Measurements from ENCODE around the gene TMEM151B. TPM values are rescaled to one million over a fixed set of nuclear protein-coding genes. Genes with fewer than 3 reads are reported as not detected.
"Not testable (repeated sequence)": the region's sequence is repeated elsewhere in the genome, so short reads cannot be mapped to it uniquely, and the experiment has no call there.

Gene TMEM151B
- total RNA-seq, 1 experiment from 2014 or later: 1.5 TPM

DNA sequence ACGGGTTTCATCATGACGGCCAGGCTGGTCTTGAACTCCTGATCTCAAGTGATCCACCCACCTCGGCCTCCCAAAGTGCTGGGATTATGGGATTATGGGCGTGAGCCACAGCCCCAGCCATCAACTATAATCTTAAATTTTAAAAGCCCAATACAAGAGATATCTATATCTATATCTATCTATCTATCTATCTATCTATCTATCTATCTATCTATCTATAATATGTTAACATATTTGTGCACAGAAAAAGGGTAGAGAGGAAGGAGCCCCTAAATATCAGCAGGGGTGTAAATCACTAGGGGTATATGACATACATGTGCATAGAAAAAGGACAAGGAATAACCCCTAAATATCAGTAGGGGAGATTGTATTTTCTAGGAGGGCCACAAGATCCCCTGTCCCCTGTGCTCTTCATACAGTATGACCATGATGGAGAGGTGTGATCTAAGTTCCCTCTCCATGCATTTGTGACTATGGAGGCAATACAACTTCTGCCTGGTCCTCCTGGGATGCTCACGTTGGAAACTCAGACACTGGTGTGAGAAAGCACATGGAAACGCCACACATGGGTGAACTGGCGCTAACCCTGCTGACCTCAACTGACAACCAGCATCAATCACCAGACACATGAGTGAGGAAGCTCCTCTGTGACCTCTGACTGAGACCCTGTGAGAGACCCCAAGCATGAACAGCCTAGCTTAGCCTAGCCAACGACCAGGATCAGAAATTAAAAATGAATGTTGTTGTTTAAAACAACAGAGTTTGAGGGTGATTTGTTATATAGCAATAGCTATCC, 71.0 kb downstream of the TMEM151B start:
- Histone ChIP-seq H3K9me3 (replicated peaks) (no peaks in the 10 kb centered on the region), H3K36me3 (no peaks in the 10 kb centered on the region), H3K27ac (no peak overlapping the region), H3K4me3 (no peak overlapping the region), H3K4me1 (no peaks in the 10 kb centered on the region), H3K27me3 (0 out of 2 replicates have a peak, but pooled peaks cover 4% of the 10 kb centered on the region)
- DNase-seq: no peak

- 0 out of 2 replicates have a peak, but pooled peaks cover 4% of the 10 kb centered on the region for H3K27me3 ChIP-seq
- H3K4me1 ChIP-seq: no peaks in the 10 kb centered on the region
- no peaks in the 10 kb centered on the region for H3K36me3 ChIP-seq
- peak overlapping the region; percentile 27; the same call in 1 of the 2 replicates for H3K4me3 ChIP-seq
- DNase-seq: no peak
- no peak overlapping the region for H3K27ac ChIP-seq
- peaks cover 3% of the 10 kb centered on the region; the same call in 1 of the 2 replicates for H3K9me3 ChIP-seq (replicated peaks)
Observed at GRCh38 chr6:44342052-44342451, 71.8 kb downstream of the TMEM151B start.

DNA sequence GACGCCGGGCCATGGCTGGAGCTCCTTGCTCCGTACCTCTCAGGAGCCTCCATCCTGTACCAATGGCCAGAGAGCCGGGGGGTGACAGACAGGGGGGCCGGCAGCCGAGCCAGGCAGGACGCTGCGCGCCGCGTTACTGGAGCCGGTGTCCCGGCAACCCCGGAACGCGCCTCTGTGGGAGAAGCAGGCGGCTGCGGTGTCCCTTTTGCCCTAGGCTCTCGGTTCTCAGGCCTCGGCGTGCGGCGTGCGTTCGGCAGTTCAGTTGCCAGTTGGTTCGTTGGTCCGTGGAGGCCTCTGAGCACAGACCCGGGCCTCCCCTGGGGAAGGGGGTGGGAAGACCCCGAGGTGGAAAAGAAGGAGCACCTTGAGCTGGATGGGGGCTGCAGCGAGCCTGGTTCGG, 72.2 kb downstream of the TMEM151B start, which contains the start of gene SPATS1:
TSS of gene SPATS1 (plus strand) at position 162 of the 400 bp plus-strand sequence. CDS start 446 bp downstream, outside the sequence.
- DNase-seq: peak; percentile 11 to 24
- H3K9me3 ChIP-seq (replicated peaks): peaks cover 3% of the 10 kb centered on the region; the same call in 1 of the 2 replicates
- peak within 1 kb of the TSS; percentile 27 for H3K4me3 ChIP-seq
- no peaks in the 10 kb centered on the region for H3K36me3 ChIP-seq
- H3K4me1 ChIP-seq: no peaks in the 10 kb centered on the region
- H3K27ac ChIP-seq: no peak within 1 kb of the TSS
- 0 out of 2 replicates have a peak, but pooled peaks cover 4% of the 10 kb centered on the region for H3K27me3 ChIP-seq

GRCh38 chr6:44346818-44347217, 76.6 kb downstream of the TMEM151B start:
- not testable (repeated sequence) for H3K4me1 ChIP-seq; DNase-seq; H3K27ac ChIP-seq; H3K9me3 ChIP-seq (replicated peaks); H3K36me3 ChIP-seq; H3K27me3 ChIP-seq; H3K4me3 ChIP-seq

- no peak overlapping the region for H3K4me3 ChIP-seq
- no peaks in the 10 kb centered on the region for H3K27me3 ChIP-seq
- DNase-seq: no peak
- H3K27ac ChIP-seq: no peak overlapping the region
- no peaks in the 10 kb centered on the region for H3K36me3 ChIP-seq
- H3K9me3 ChIP-seq (replicated peaks): peaks cover 3% of the 10 kb centered on the region; the same call in 1 of the 2 replicates
- H3K4me1 ChIP-seq: no peaks in the 10 kb centered on the region
Observed at GRCh38 chr6:44349904-44350649, 79.8 kb downstream of the TMEM151B start.

GRCh38 chr6:44350650-44350994, 80.4 kb downstream of the TMEM151B start:
- H3K36me3 ChIP-seq; DNase-seq; H3K4me1 ChIP-seq; H3K4me3 ChIP-seq; H3K27ac ChIP-seq; H3K9me3 ChIP-seq (replicated peaks); H3K27me3 ChIP-seq: not testable (repeated sequence)

DNA sequence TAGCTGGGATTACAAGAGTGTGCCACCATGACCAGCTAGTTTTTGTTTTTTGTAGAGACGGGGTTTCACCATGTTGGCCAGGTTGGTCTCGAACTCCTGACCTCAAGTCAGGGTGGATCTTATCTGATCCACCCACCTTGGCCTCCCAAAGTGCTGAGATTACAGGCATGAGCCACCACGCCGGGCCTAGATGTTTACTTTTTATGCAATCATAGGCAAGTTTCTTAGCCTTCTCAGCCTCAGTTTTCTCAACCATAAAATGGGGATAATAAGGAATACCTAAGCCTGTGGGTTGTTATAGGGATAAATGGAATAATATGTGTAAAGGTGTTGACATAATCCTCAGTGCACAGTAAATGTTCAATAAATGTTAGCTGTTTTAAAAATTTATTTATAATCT, 82.0 kb downstream of the TMEM151B start:
- Histone ChIP-seq H3K27me3 (no peaks in the 10 kb centered on the region), H3K4me3 (no peak overlapping the region), H3K36me3 (no peaks in the 10 kb centered on the region), H3K27ac (no peak overlapping the region), H3K4me1 (no peaks in the 10 kb centered on the region), H3K9me3 (replicated peaks) (no peaks in the 10 kb centered on the region)
- DNase-seq: no peak

DNA sequence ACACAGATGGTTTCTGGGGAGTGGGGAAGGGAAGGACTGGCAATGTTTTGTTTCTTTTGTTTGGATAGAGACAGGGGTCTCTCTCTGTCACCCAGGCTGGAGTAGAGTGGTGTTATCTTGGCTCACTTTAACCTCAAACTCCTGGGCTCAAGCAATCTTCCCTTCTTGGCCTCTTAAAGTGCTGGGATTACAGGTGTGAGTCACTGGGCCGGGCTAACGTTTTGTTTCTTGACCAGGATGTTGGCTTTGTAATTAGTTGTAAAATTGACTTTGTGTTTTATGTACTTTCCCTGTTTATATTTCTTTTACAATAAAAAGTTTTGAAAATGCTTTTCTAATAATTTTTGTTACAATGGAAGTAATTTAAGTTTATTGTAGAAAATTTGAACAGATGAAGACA, 83.1 kb downstream of the TMEM151B start:
- no peak for DNase-seq
- no peaks in the 10 kb centered on the region for H3K4me1 ChIP-seq
- no peaks in the 10 kb centered on the region for H3K36me3 ChIP-seq
- H3K27ac ChIP-seq: no peak overlapping the region
- no peaks in the 10 kb centered on the region for H3K27me3 ChIP-seq
- no peaks in the 10 kb centered on the region for H3K9me3 ChIP-seq (replicated peaks)
- H3K4me3 ChIP-seq: no peak overlapping the region

DNA sequence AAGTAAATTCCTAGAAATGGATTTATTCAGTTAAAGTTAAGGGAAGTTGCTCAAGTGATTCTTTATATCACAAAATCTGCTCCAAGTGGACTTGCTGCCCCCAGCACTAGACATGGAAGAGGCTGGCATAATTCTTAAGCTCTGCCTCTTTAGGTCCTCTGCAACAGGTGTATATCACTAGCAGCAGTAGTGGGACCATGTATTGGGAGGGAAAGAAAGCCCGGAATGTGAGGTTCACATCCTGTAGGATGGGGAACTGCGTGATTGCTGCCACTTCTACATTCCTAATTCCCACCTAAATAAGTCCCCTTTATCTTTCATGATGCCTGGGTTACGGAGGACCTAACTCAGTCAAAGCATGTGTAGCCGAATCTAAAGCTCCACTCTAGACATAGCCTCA, 85.4 kb downstream of the TMEM151B start:
- Histone ChIP-seq H3K9me3 (replicated peaks) (no peaks in the 10 kb centered on the region), H3K4me3 (no peak overlapping the region), H3K27me3 (no peaks in the 10 kb centered on the region), H3K36me3 (no peaks in the 10 kb centered on the region), H3K27ac (no peak overlapping the region), H3K4me1 (no peaks in the 10 kb centered on the region)
- DNase-seq: no peak

DNA sequence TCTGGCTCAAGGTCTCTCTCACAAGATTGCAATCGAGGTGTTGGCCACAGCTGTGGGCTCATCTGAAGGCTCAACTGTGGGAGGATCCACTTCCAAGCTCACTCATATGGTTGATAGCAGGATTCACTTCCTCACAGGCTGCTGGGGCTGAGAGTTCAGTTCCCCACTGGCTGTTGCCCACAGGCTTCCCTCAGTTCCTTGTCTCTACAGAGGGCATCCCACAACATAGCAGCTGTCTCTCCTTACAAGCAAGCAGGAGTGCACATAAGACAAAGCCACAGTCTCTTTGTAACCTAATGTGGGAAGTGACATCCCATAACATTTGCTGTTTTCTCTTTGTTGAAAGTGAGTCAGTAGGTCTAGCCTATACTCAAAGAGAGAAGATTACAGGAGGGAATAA, 86.2 kb downstream of the TMEM151B start:
- no peak overlapping the region for H3K4me3 ChIP-seq
- no peaks in the 10 kb centered on the region for H3K36me3 ChIP-seq
- no peaks in the 10 kb centered on the region for H3K4me1 ChIP-seq
- H3K27me3 ChIP-seq: no peaks in the 10 kb centered on the region
- DNase-seq: peak in 1 of 2 experiments; percentile 32
- no peak overlapping the region for H3K27ac ChIP-seq
- H3K9me3 ChIP-seq (replicated peaks): no peaks in the 10 kb centered on the region

Other genes starting within 250 kb of the TMEM151B start
- 58.8 and 73.0 TPM in 2 replicates for gene MRPL14, start 143.0 kb upstream of the TMEM151B start, total RNA-seq (2014; rRNA removed; shearing (Covaris generic))
- gene TMEM63B, start 142.9 kb upstream of the TMEM151B start, total RNA-seq (2014; rRNA removed; shearing (Covaris generic)): 11.5 TPM in 2 replicates
- 0.20 and 0.97 TPM in 2 replicates for gene CAPN11, start 111.6 kb upstream of the TMEM151B start, total RNA-seq (2014; rRNA removed; shearing (Covaris generic))
- gene MYMX, start 53.5 kb upstream of the TMEM151B start, total RNA-seq (2014; rRNA removed; shearing (Covaris generic)): 106 and 116 TPM in 2 replicates
- gene SLC29A1, start 46.9 kb upstream of the TMEM151B start, total RNA-seq (2014; rRNA removed; shearing (Covaris generic)): 102 and 109 TPM in 2 replicates
- 1,351 and 1,358 TPM in 2 replicates for gene HSP90AB1, start 23.3 kb upstream of the TMEM151B start, total RNA-seq (2014; rRNA removed; shearing (Covaris generic))
- 27.8 and 28.5 TPM in 2 replicates for gene SLC35B2, start 12.9 kb upstream of the TMEM151B start, total RNA-seq (2014; rRNA removed; shearing (Covaris generic))
- 7.8 and 9.6 TPM in 2 replicates for gene NFKBIE, start 4.9 kb upstream of the TMEM151B start, total RNA-seq (2014; rRNA removed; shearing (Covaris generic))
- gene AARS2, start 42.9 kb downstream of the TMEM151B start, total RNA-seq (2014; rRNA removed; shearing (Covaris generic)): 16.3 and 19.3 TPM in 2 replicates
- not detected in 2 replicates for gene SPATS1, start 72.2 kb downstream of the TMEM151B start, total RNA-seq (2014; rRNA removed; shearing (Covaris generic))
- 42.3 and 45.2 TPM in 2 replicates for gene CDC5L, start 117.3 kb downstream of the TMEM151B start, total RNA-seq (2014; rRNA removed; shearing (Covaris generic))

Measured in SJCRH30 (cell line).